DMS114 treated with DMSO at 0.1 percent for 48 hours (cell line): ENCODE data around the gene PHF21B.

Experiments used
- DNase-seq: peaks from one replicate; lab custom pipeline; 2025; ENCODE audit not compliant: unreplicated experiment; lab: John Stamatoyannopoulos, UW

The PHF21B gene

DNA sequence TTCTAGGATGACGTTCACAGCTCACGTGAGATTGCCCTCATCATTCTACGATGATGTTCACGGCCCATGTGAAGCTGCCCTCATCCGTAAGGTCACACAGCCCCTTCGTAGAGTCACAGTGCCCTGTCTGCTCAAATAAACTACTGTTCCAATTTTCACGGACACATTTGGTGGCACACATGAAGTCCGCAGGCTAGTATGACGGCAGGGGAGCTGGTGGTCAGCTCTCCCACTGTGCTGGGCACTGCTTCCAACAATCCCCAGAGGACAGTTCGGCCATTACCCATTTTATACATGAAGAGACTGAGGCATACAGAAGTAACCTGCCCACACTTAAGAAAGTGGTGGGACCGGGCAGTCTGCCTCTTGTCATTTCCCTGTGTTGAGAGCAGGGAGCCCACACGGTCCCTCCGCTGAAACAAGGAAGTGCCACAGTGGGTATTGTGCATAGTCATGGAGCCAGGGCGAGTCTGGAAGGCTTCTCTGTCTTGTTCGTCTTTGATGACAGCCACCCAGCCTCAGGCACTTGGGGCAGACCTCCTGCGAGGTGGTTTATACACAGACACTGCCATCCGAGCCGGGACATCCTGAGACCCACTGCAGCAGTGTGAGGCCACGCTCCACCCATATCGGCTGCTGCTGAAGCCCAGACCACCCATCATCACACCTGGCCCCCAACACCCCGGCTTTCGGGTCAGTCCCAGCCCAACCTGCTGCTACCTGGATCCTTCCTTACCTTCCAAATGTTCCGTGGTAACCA, 114.3 kb downstream of the PHF21B start:
- DNase-seq: no peak

DNA sequence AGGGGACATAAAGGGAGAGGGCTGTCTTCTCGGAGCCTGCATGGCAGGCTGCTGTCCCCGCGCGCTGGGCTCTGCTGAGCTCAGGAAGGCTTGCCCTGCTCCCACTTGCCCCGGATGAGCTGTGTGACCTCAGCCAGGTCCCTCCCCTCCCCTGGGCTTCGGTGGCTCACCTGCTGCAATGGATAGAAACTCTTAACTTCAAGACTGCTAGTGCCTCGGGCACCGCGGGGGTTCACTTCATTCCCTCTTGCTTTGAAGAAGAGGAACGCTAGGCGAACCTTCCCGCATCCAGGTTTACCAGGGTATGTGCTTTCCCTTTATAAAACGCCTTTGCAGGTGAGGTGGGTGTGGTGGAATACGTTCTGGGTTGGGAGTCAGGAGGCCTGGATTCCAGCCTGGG, 115.0 kb downstream of the PHF21B start:
- DNase-seq: no peak

DNA sequence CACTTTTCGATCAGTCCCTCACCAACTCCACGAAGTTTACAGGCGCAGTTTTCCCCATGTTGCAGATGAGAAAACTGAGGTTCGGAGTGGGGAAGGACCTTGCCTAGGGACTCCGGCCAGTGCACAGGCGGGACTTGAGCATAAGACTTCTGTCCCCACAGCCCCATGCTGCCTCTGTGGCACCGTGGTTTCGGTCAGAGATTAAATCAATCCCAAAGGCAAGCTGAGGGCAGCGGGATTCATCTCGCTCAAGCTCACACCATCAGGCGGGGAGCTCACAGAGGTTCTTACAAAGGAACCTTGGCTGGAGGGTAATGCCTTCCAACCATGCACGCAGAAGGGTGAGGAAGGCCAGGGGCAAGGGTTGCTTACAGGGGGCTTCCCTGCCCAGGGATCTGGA, 115.5 kb downstream of the PHF21B start:
- DNase-seq: no peak

DNA sequence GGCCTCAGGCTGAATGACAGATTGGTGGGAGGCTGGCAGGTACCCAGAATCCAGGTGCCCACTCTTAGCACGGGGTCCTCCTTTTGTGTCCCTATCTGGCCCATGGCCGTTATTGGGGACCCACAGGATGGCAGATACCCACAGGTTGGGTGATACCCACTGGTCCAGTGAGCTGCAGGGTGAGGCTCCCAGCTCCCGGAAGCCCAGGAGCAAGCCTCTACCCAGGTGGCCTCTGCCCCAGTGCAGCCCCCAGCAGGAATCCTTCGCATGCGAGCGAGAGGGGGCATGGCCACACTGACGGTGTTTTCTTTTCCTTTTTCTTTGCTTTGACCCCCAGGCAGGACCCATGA, 116.1 kb downstream of the PHF21B start:
- DNase-seq: no peak

DNA sequence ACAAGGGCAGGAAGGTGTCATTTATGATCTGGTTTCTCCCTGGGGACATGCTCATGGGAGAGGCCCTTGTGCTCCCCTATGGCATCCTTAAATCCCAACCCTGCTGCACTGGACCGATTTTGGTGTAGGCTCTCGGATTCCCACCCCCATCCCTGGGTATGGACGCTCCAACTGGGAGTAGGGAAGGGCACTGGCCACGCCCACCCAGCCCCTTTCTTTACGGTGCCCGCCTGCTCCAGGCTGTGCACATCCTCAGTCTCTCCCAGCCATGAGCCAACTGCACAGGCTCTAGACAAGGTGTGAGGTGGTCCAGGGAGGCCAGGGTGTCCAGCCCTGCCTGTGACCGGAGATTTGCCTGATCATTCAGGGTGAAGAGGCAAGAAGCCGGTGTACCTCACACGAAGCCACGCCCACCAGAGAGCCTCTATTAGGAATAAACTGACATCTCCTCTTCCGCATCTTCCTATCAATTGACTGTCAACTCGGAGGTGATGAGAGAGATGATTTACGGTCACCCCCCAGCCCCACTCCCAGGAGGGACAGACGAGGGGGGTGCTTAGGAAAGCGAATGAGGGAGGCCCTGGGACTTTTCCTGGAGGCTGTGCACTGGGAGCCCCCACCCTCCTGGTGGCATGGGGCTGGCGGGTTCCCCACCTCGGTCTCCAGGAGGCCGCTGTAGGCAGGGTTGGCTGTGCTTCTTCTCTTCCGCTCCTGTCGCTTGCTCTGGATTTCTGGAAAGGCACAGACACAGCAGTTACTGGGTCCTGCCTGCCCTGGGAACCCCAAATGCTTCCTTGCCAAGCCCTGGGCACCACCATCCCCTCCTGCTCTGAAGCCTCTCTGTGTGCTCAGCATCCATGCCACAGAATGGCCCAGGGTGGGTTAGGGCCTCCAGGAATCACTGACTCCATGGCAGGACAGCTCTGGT, 116.7 kb downstream of the PHF21B start:
- no peak for DNase-seq

DNA sequence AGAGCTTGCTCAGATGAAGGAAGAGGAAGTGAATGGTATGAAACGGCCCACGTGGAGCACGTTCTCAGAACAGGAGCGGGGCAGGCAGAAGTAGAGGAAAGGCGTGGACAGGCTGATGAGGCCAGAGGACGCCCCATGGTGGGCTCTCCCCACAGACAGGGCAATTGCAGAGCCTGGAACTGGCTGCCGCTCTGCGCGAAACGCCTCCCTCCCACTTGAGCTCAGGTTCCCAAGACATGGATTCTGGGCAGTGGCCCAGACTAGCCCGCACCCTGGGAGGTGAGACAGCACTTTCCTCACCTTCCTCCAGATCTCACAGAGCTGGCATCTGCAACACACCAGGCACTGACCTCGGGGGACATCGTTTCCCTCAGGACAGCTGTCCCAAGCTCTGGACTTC, 117.6 kb downstream of the PHF21B start:
- no peak for DNase-seq

DNA sequence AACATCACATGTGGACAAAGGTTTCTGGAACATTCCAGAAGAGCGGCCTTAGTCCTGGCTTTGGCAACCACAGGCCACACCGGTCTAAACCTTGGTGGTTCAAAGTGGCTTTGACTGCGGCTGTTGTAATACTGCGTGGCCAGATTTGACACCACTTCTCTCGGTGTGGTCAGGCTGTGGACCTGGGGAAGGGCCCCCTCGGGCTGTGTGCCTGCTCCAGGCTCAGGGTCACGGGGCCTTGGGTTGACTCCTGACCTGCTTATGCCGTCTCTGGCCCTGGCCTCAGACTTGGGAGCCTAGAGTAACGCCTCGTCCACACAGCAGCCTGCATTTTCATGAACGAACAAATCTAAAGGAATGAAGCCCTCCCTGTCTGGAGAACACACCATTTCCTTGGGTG, 118.0 kb downstream of the PHF21B start:
- DNase-seq: no peak

DNA sequence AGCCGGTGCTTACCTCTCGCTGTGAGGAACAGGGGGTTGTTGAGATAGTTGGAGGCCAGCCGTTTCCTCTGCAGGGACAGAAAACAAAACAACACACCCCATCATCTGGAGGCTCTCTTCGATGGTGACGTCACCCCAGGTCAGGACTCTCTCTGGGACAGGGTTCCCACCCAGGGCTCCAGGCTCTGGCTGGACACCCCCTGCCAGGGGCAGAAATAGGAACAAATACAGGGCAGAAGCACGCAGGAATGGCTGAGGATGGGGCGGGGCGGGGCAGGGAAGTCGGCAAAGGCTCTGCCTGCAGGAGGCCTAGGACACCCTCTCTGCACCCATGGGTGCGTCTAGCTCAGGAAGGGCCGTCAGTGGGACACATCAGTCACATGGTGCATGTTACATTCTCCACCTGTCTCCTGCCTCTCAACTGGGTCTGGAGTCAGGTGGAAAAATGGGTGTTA, 118.5 kb downstream of the PHF21B start:
- no peak for DNase-seq

GRCh38 chr22:44890416-44891292, 119.2 kb downstream of the PHF21B start:
- DNase-seq: no peak

GRCh38 chr22:44889255-44889878, 120.4 kb downstream of the PHF21B start:
- DNase-seq: no peak

GRCh38 chr22:44888491-44889254, 121.1 kb downstream of the PHF21B start:
- DNase-seq: no peak

- no peak for DNase-seq
These were observed 121.9 kb downstream of the PHF21B start for GRCh38 chr22:44887941-44888366.

- DNase-seq: no peak
These were observed 123.9 kb downstream of the PHF21B start for GRCh38 chr22:44885806-44886360.

GRCh38 chr22:44884968-44885805, 124.6 kb downstream of the PHF21B start:
- DNase-seq: no peak

GRCh38 chr22:44884562-44884961, 125.2 kb downstream of the PHF21B start:
- no peak for DNase-seq

- DNase-seq: no peak
These were observed 126.8 kb downstream of the PHF21B start for GRCh38 chr22:44883011-44883421.

GRCh38 chr22:44882226-44882905, 127.4 kb downstream of the PHF21B start:
- no peak for DNase-seq

DNA sequence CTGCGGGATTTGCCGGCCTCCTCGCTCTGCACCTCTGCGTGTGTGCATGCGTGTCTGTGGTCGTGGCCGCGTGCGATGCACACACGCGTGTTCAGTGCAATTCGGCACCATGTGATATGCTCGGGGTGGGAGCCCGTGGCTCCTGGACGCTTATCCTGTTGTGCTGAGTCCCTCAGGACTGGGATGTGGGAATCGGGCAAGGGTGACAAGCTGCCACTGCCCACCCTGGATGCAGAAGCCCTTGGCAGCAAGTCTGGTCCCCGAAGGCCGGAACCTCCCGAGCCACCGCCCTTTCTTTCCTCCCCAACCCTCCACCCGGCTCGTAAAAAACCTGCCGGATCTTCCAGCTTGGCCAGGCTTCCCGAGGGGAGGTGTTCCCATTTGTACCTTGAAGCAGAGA, 128.2 kb downstream of the PHF21B start:
- DNase-seq: no peak
